A673 (cell line): Measurements from ENCODE around the gene EIF1AX. TPM values are rescaled to one million over a fixed set of nuclear protein-coding genes. Genes with fewer than 3 reads are reported as not detected.
"Not testable (repeated sequence)": the region's sequence is repeated elsewhere in the genome, so short reads cannot be mapped to it uniquely, and the experiment has no call there.

Experiments used
- BruUV-seq: library from RNA; stranded (reverse); fragments of 400-500 nt; replicated peaks from 2 replicates; lab custom pipeline; 2021; lab: Mats Ljungman, UMichigan
- CTCF ChIA-PET: fragments of 300-600 bp; sonication (Branson Sonifier 250); formaldehyde crosslinking; loops from one replicate; lab custom pipeline; 2022; ENCODE audit warnings: antibody characterized with exemption; lab: Charles Lee
- POLR2A ChIA-PET: fragments of 300-600 bp; sonication (Branson Sonifier 250); formaldehyde crosslinking; loops from one replicate; lab custom pipeline; 2022; ENCODE audit warnings: antibody characterized with exemption; ENCODE audit not compliant: low non-redundant PET; lab: Charles Lee
- DNase-seq: peaks from one replicate; pipeline ENCODE4 v3.0.0-alpha.2; 2015; ENCODE audit warnings: low spot score
- H3K27ac ChIP-seq: fragments of 200-600 bp; sonication (generic); 2 replicates; pipeline ENCODE4 v1.5.1; 2016; ENCODE audit warnings: mixed run types, low read depth, mild to moderate bottlenecking, mixed read lengths, antibody characterized with exemption, low read length; ENCODE audit not compliant: poor library complexity, severe bottlenecking
- H3K27me3 ChIP-seq: fragments of 200-600 bp; sonication (generic); replicated peaks from 2 replicates; pipeline ENCODE4 v1.6.1; 2017; ENCODE audit warnings: mixed run types, low read depth, mild to moderate bottlenecking, mixed read lengths, antibody characterized with exemption, low read length; ENCODE audit not compliant: insufficient read depth, poor library complexity
- H3K36me3 ChIP-seq: fragments of 200-600 bp; sonication (generic); 2 replicates; pipeline ENCODE4 v1.6.1; 2016; ENCODE audit warnings: mixed run types, mild to moderate bottlenecking, mixed read lengths, antibody characterized with exemption, low read length; ENCODE audit not compliant: insufficient read depth, poor library complexity, severe bottlenecking
- H3K4me1 ChIP-seq: fragments of 200-600 bp; sonication (generic); 2 replicates; pipeline ENCODE4 v1.6.1; 2017; ENCODE audit warnings: mixed run types, mild to moderate bottlenecking, mixed read lengths, antibody characterized with exemption, low read length; ENCODE audit not compliant: insufficient read depth, poor library complexity, severe bottlenecking
- H3K4me3 ChIP-seq: fragments of 200-600 bp; sonication (generic); 2 replicates; pipeline ENCODE4 v1.5.1; 2016; ENCODE audit warnings: low read depth, mixed run types, mild to moderate bottlenecking, mixed read lengths, low read length; ENCODE audit not compliant: poor library complexity, severe bottlenecking
- H3K9me3 ChIP-seq: fragments of 200-600 bp; sonication (generic); 2 replicates; pipeline ENCODE4 v1.6.1; 2016; ENCODE audit warnings: mixed run types, low read depth, mild to moderate bottlenecking, mixed read lengths, antibody characterized with exemption, low read length; ENCODE audit not compliant: poor library complexity, severe bottlenecking
- CTCF ChIP-seq: fragments of 300-800, 200-600 bp; sonication (generic); conservative IDR thresholded peaks from 2 replicates; pipeline ENCODE4 v1.5.1; 2017; ENCODE audit warnings: low read depth, mild to moderate bottlenecking, antibody characterized with exemption, low read length, moderate library complexity, mixed read lengths
- EZH2 ChIP-seq: fragments of 200-600 bp; sonication (generic); IDR thresholded peaks from 2 replicates; pipeline ENCODE4 v1.6.1; 2017; ENCODE audit warnings: borderline replicate concordance, low read depth, mild to moderate bottlenecking, mixed read lengths, antibody characterized with exemption, low read length; ENCODE audit not compliant: poor library complexity, severe bottlenecking
- intact Hi-C: fragments of 100-400 bp; cut with micrococcal nuclease; formaldehyde crosslinking; loops from one replicate; pipeline ENCODE4 v1.10.0; 2022; ENCODE audit not compliant: unreplicated experiment
- total RNA-seq: library from RNA; stranded (reverse); gene quantifications from 2 replicates; pipeline ENCODE4 v1.2.3, GENCODE V29; 2021

The EIF1AX gene
- total RNA-seq, 1 experiment from 2014 or later = 184 TPM

GRCh38 chrX:20171887-20172286 is 30.2 kb upstream of the EIF1AX start:
- no TSS peak for BruUV-seq
- no peak overlapping the region for H3K27ac ChIP-seq
- ChIA-PET POLR2A (no interaction called here), CTCF (no interaction called here)
- H3K27me3 ChIP-seq = no peaks in the 10 kb centered on the region
- intact Hi-C loops = no loop called here
- H3K4me3 ChIP-seq = no peak overlapping the region
- H3K4me1 ChIP-seq = no peaks in the 10 kb centered on the region
- TF ChIP-seq EZH2 (no peak), CTCF (no peak)
- H3K36me3 ChIP-seq = peaks cover 11% of the 10 kb centered on the region
- no peaks in the 10 kb centered on the region for H3K9me3 ChIP-seq
- no peak for DNase-seq

GRCh38 chrX:20162516-20162915 is 20.9 kb upstream of the EIF1AX start:
- H3K27ac ChIP-seq, POLR2A ChIA-PET, H3K4me3 ChIP-seq, H3K4me1 ChIP-seq, CTCF ChIA-PET, H3K27me3 ChIP-seq, intact Hi-C loops, H3K9me3 ChIP-seq, BruUV-seq, DNase-seq, H3K36me3 ChIP-seq: not testable (repeated sequence)

GRCh38 chrX:20159797-20160385 is 18.3 kb upstream of the EIF1AX start:
- peaks cover 15% of the 10 kb centered on the region for H3K36me3 ChIP-seq
- H3K9me3 ChIP-seq = no peaks in the 10 kb centered on the region
- ChIA-PET POLR2A (interaction anchor here (0.6 kb wide), 1 partner anchor 13 kb away, joined by 3 read pairs; no protein-coding TSS in a partner anchor), CTCF (no interaction called here)
- no peak overlapping the region for H3K27ac ChIP-seq
- TF ChIP-seq EZH2 = no peak
- TF ChIP-seq CTCF = no peak
- DNase-seq = no peak
- no peak overlapping the region for H3K4me3 ChIP-seq
- no TSS peak for BruUV-seq
- H3K27me3 ChIP-seq = peaks cover 7% of the 10 kb centered on the region
- intact Hi-C loops = no loop called here
- H3K4me1 ChIP-seq = no peaks in the 10 kb centered on the region

- ChIA-PET CTCF (no interaction called here), POLR2A (no interaction called here)
- Histone ChIP-seq H3K4me1 (no peaks in the 10 kb centered on the region), H3K27me3 (peaks cover 30% of the 10 kb centered on the region), H3K9me3 (no peaks in the 10 kb centered on the region), H3K4me3 (no peak overlapping the region), H3K36me3 (peaks cover 15% of the 10 kb centered on the region), H3K27ac (no peak overlapping the region)
- no TSS peak for BruUV-seq
- DNase-seq = no peak
- TF ChIP-seq EZH2 (no peak), CTCF (no peak)
- intact Hi-C loops = no loop called here
Measured at GRCh38 chrX:20151689-20152088, 10.1 kb upstream of the EIF1AX start.
